SK-N-SH (cell line): ENCODE measurements around the gene CCDC40. TPM values are rescaled to one million over a fixed set of nuclear protein-coding genes. Genes with fewer than 3 reads are reported as not detected.

Experiments used
- CTCF ChIA-PET: fragments of 300-600, 350-600 bp; formaldehyde crosslinking; extraction: SDS; loops from one replicate; lab custom pipeline; 2021; lab: Yijun Ruan, JAX
- POLR2A ChIA-PET: fragments of 350-600 bp; sonication (Branson Sonifier 250); formaldehyde crosslinking; extraction: SDS; loops from one replicate; lab custom pipeline; 2020; ENCODE audit warnings: antibody characterized with exemption, inconsistent platforms; lab: Yijun Ruan, JAX
- DNase-seq: peaks from one replicate; pipeline ENCODE4 v3.0.0; 2012
- H2AFZ ChIP-seq: fragments of 200-600 bp; sonication (generic); 2 replicates; pipeline ENCODE4 v1.8.1; 2016; ENCODE audit warnings: antibody characterized with exemption, mild to moderate bottlenecking, low read depth
- H3F3A ChIP-seq: fragments of 200-600 bp; sonication (generic); replicated peaks from 2 replicates; pipeline ENCODE3; 2016; ENCODE audit warnings: antibody characterized with exemption, mild to moderate bottlenecking; ENCODE audit not compliant: insufficient read depth
- H3K27ac ChIP-seq, 2 experiments: fragments of 200-500 bp in 1 of 2; fragments of 200-600 bp in 1 of 2; sonication (Bioruptor generic) in 1 of 2; sonication (generic), shearing (Covaris generic) in 1 of 2; 2 replicates each; pipeline versions ENCODE4 v1.5.1 to v1.6.1; 2014 to 2016; ENCODE audit warnings: low read depth in 2 of 2, inconsistent platforms in 1 of 2, low read length in 1 of 2, mild to moderate bottlenecking in 1 of 2, mixed read lengths in 1 of 2
- H3K27me3 ChIP-seq: fragments of 200-600 bp; sonication (generic), shearing (Covaris generic); 2 replicates; pipeline ENCODE4 v1.6.1; 2016; ENCODE audit warnings: mixed run types; ENCODE audit not compliant: insufficient read depth
- H3K36me3 ChIP-seq, 2 experiments: fragments of 200-500 bp in 1 of 2; fragments of 200-600 bp in 1 of 2; sonication (Bioruptor generic) in 1 of 2; sonication (generic) in 1 of 2; replicated peaks in 1 of 2; 2 replicates each; pipeline versions ENCODE3 to v1.5.1; 2014 to 2016; ENCODE audit warnings: low read length in 1 of 2, mild to moderate bottlenecking in 1 of 2; ENCODE audit not compliant: insufficient read depth in 2 of 2, control insufficient read depth in 1 of 2
- H3K4me1 ChIP-seq, 2 experiments: fragments of 200-500 bp in 1 of 2; fragments of 200-600 bp in 1 of 2; sonication (Bioruptor generic) in 1 of 2; sonication (generic), shearing (Covaris generic) in 1 of 2; 2 replicates each; pipeline versions ENCODE4 v1.5.1 to v1.6.1; 2014 to 2016; ENCODE audit warnings: low read depth in 1 of 2, low read length in 1 of 2, mixed run types in 1 of 2; ENCODE audit not compliant: insufficient read depth in 2 of 2, control insufficient read depth in 1 of 2
- H3K4me2 ChIP-seq: fragments of 200-600 bp; sonication (generic), shearing (Covaris generic); 2 replicates; pipeline ENCODE4 v1.6.1; 2017; ENCODE audit warnings: mixed run types
- H3K4me3 ChIP-seq, 2 experiments: fragments of 200-500 bp in 1 of 2; fragments of 200-600 bp in 1 of 2; sonication (Bioruptor generic) in 1 of 2; sonication (generic), shearing (Covaris generic) in 1 of 2; 2 replicates each; pipeline versions ENCODE4 v1.5.1 to v1.8.1; 2014 to 2016; ENCODE audit warnings: low read depth in 2 of 2, inconsistent platforms in 1 of 2, low read length in 1 of 2, mild to moderate bottlenecking in 1 of 2, mixed read lengths in 1 of 2, moderate library complexity in 1 of 2
- H3K79me2 ChIP-seq: fragments of 200-600 bp; sonication (generic); 2 replicates; pipeline ENCODE4 v1.8.1; 2017; ENCODE audit warnings: mild to moderate bottlenecking; ENCODE audit not compliant: insufficient read depth
- H3K9ac ChIP-seq: fragments of 200-600 bp; sonication (generic); 2 replicates; pipeline ENCODE4 v1.6.1; 2017; ENCODE audit warnings: mixed run types
- H3K9me2 ChIP-seq: fragments of 200-600 bp; sonication (generic); 2 replicates; pipeline ENCODE4 v1.6.1; 2017; ENCODE audit warnings: mixed run types
- H3K9me3 ChIP-seq: fragments of 200-600 bp; sonication (generic); 2 replicates; pipeline ENCODE4 v1.6.1; 2017; ENCODE audit warnings: mixed run types, mild to moderate bottlenecking, moderate library complexity
- H4K20me1 ChIP-seq: fragments of 200-600 bp; sonication (generic); 2 replicates; pipeline ENCODE4 v1.6.1; 2017; ENCODE audit warnings: mild to moderate bottlenecking, mixed run types; ENCODE audit not compliant: insufficient read depth
- CHD2 ChIP-seq: fragments of 150-350 bp; IDR thresholded peaks from 2 replicates; pipeline ENCODE4 v1.6.1; 2018; ENCODE audit warnings: low read length; ENCODE audit not compliant: partially characterized antibody
- ELF1 ChIP-seq: IDR thresholded peaks from 2 replicates; pipeline ENCODE4 v1.4.0; 2012
- EP300 ChIP-seq, 2 experiments: IDR thresholded peaks; 2 replicates each; pipeline versions ENCODE4 v1.4.0 to v1.6.1; 2012; ENCODE audit warnings: borderline replicate concordance in 1 of 2, low read depth in 1 of 2, low read length in 1 of 2
- FOSL2 ChIP-seq: IDR thresholded peaks from 2 replicates; pipeline ENCODE4 v1.4.0; 2012; ENCODE audit warnings: low read depth, mild to moderate bottlenecking, moderate library complexity, borderline replicate concordance
- FOXM1 ChIP-seq: IDR thresholded peaks from 2 replicates; pipeline ENCODE4 v1.4.0; 2012; ENCODE audit warnings: low read depth, mild to moderate bottlenecking
- GABPA ChIP-seq: IDR thresholded peaks from 2 replicates; pipeline ENCODE4 v1.4.0; 2012; ENCODE audit warnings: low read depth, mild to moderate bottlenecking
- GATA2 ChIP-seq: sonication (generic); formaldehyde crosslinking; IDR thresholded peaks from 2 replicates; pipeline ENCODE4 v1.5.0; 2020; ENCODE audit warnings: mild to moderate bottlenecking, missing genetic modification reagents
- JUND ChIP-seq: IDR thresholded peaks from 2 replicates; pipeline ENCODE4 v1.4.0; 2012
- MEF2A ChIP-seq: IDR thresholded peaks from 2 replicates; pipeline ENCODE4 v1.4.0; 2012; ENCODE audit warnings: low read depth, borderline replicate concordance
- MXI1 ChIP-seq: IDR thresholded peaks from 2 replicates; pipeline ENCODE4 v1.6.1; 2012; ENCODE audit warnings: mild to moderate bottlenecking, low read depth, low read length, improper control_type of control experiment
- NFIC ChIP-seq: IDR thresholded peaks from 2 replicates; pipeline ENCODE4 v1.4.0; 2012; ENCODE audit warnings: borderline replicate concordance
- NRF1 ChIP-seq: IDR thresholded peaks from 2 replicates; pipeline ENCODE4 v1.6.1; 2012; ENCODE audit warnings: low read depth, mild to moderate bottlenecking, low read length
- POLR2AphosphoS5 ChIP-seq: IDR thresholded peaks from 2 replicates; pipeline ENCODE4 v1.6.1; 2012; ENCODE audit warnings: low read depth, low read length
- RAD21 ChIP-seq: IDR thresholded peaks from 2 replicates; pipeline ENCODE4 v1.6.1; 2012; ENCODE audit warnings: mild to moderate bottlenecking, low read length
- RCOR1 ChIP-seq: fragments of 150-350 bp; IDR thresholded peaks from 2 replicates; pipeline ENCODE4 v1.6.1; 2017; ENCODE audit warnings: antibody characterized with exemption, low read length
- RFX5 ChIP-seq: IDR thresholded peaks from 2 replicates; pipeline ENCODE4 v1.6.1; 2012; ENCODE audit warnings: mild to moderate bottlenecking, improper control_type of control experiment, low read length
- RXRA ChIP-seq: IDR thresholded peaks from 2 replicates; pipeline ENCODE4 v1.4.0; 2012; ENCODE audit warnings: low read depth, mild to moderate bottlenecking, borderline replicate concordance
- SIN3A ChIP-seq: IDR thresholded peaks from 2 replicates; pipeline ENCODE4 v1.6.1; 2012; ENCODE audit warnings: low read depth, mild to moderate bottlenecking, low read length, moderate library complexity, borderline replicate concordance
- SMC3 ChIP-seq: IDR thresholded peaks from 2 replicates; pipeline ENCODE4 v1.6.1; 2012; ENCODE audit warnings: low read depth, low read length, improper control_type of control experiment
- TCF12 ChIP-seq: IDR thresholded peaks from 2 replicates; pipeline ENCODE4 v1.4.0; 2012
- TEAD4 ChIP-seq: IDR thresholded peaks from 2 replicates; pipeline ENCODE4 v1.4.0; 2012; ENCODE audit warnings: mild to moderate bottlenecking, borderline replicate concordance; ENCODE audit not compliant: insufficient read depth
- YY1 ChIP-seq: IDR thresholded peaks from 2 replicates; pipeline ENCODE4 v1.4.0; 2012; ENCODE audit warnings: low read depth, mild to moderate bottlenecking
- WGBS: methylation state at CpG from one replicate; pipeline ENCODE4 v1.1.6; 2017; ENCODE audit warnings: low lambda C conversion rate; 5-methylcytosine and 5-hydroxymethylcytosine counted together
- polyA plus RNA-seq, 3 experiments: library from polyadenylated mRNA; depleted of rRNA; stranded (reverse); fragments of >200 nt; gene quantifications; 2 replicates each; pipeline ENCODE4 v1.2.3, GENCODE V29; 2012
- TF ChIP-seq, protein P1 (sequence below): IDR thresholded peaks from 2 replicates; pipeline ENCODE4 v1.4.0; 2012; ENCODE audit warnings: low read depth, borderline replicate concordance
- TF ChIP-seq, protein P2 (sequence below): IDR thresholded peaks from 2 replicates; pipeline ENCODE4 v1.4.0; 2012; ENCODE audit warnings: low read depth
- TF ChIP-seq, protein P3 (sequence below): IDR thresholded peaks from 2 replicates; pipeline ENCODE4 v1.4.0; 2012; ENCODE audit warnings: low read depth, borderline replicate concordance
- TF ChIP-seq, protein P4 (sequence below): IDR thresholded peaks from 2 replicates; pipeline ENCODE4; 2012
- TF ChIP-seq, protein P5 (sequence below): fragments of 150-350 bp; IDR thresholded peaks from 2 replicates; pipeline ENCODE4 v1.6.1; 2016; ENCODE audit warnings: mild to moderate bottlenecking, low read depth, low read length

CCDC40 gene
- polyA plus RNA-seq, 1 of the 3 experiments (the other 2 are of a cell fraction): 17.3 TPM

DNA sequence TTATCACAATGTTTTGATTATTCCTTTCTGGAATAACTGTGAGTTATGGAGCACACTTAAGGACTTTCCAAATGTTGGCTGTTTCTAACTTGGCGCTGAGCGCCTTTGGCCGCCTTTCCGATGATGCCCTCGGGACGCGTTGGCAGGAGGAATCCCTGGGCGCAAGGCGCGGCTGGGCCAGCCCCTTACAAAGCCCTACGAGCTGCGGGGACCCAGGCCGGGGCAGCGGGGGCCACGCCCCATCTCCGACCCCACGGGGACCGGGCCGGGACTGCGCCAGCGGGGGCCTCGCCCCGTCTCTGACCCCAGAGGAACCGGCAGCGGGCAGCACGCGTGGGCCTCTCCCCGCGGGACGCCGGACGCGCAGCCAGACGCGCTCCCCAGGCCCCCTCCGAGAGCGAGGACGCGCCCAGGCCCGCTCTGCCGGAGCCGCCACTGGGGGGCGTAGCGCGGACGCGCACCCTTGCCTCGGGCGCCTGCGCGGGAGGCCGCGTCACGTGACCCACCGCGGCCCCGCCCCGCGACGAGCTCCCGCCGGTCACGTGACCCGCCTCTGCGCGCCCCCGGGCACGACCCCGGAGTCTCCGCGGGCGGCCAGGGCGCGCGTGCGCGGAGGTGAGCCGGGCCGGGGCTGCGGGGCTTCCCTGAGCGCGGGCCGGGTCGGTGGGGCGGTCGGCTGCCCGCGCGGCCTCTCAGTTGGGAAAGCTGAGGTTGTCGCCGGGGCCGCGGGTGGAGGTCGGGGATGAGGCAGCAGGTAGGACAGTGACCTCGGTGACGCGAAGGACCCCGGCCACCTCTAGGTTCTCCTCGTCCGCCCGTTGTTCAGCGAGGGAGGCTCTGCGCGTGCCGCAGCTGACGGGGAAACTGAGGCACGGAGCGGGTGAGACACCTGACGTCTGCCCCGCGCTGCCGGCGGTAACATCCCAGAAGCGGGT is 64.8 kb downstream of the CCDC40 start, which contains the start of gene GAA:
TSS of gene GAA (plus strand) at position 571 of the 935 bp plus-strand sequence. CDS start 3,006 bp downstream, outside the sequence.
- H4K20me1 ChIP-seq: no peaks in the 10 kb centered on the region
- H3K9me2 ChIP-seq: no peaks in the 10 kb centered on the region
- H3K27ac ChIP-seq: peak within 1 kb of the TSS; percentile 60 to 92
- H3K9me3 ChIP-seq: no peaks in the 10 kb centered on the region
- no peaks in the 10 kb centered on the region for H3F3A ChIP-seq
- H3K4me2 ChIP-seq: peak within 1 kb of the TSS; percentile 96
- ChIA-PET POLR2A (interaction anchor here (0.5 to 1.8 kb wide), 25 partner anchors 9 to 353 kb away, joined by 3 to 11 read pairs (median 4); partner anchors contain the start of genes CBX8 and SGSH), CTCF (interaction anchor here (0.6 to 4.0 kb wide), 67 partner anchors 9 to 1155 kb away, joined by 3 to 55 read pairs (median 4); partner anchors contain the start of genes EIF4A3, ENDOV, SGSH and SLC26A11)
- H3K9ac ChIP-seq: peak within 1 kb of the TSS; percentile 83
- H3K27me3 ChIP-seq: no peaks in the 10 kb centered on the region
- peak within 1 kb of the TSS; percentile 91 to 95 for H3K4me3 ChIP-seq
- peak; percentile 100 for DNase-seq
- WGBS: under 1% methylated on average over 23 of the region's 114 CpGs
- peaks cover 8% of the 10 kb centered on the region for H3K79me2 ChIP-seq
- H2AFZ ChIP-seq: peak within 1 kb of the TSS; percentile 85
- H3K36me3 ChIP-seq: peaks cover 0 to 3% of the 10 kb centered on the region in 2 experiments
- H3K4me1 ChIP-seq: peaks cover 6 to 34% of the 10 kb centered on the region in 2 experiments; a peak in 3 of 4 replicates
- TF ChIP-seq ELF1 (no peak), GABPA (no peak), EP300 (IDR thresholded peaks at IDR 0.05; ENCODE audit: borderline replicate concordance in 1 of 2, low read depth in 1 of 2, low read length in 1 of 2) (no peak; a peak in 1 of 4 replicates), FOSL2 (no peak), RAD21 (peak; percentile 26; the same call in 1 of the 2 replicates), MEF2A (no peak), POLR2AphosphoS5 (peak; percentile 87), FOXM1 (no peak), MXI1 (peak; percentile 46; the same call in 1 of the 2 replicates), GATA2 (CRISPR knock-in tag) (no peak), NRF1 (peak; percentile 94), CHD2 (peak; percentile 63), TCF12 (no peak), NFIC (peak; percentile 27; the same call in 1 of the 2 replicates), RXRA (no peak), SIN3A (peak; percentile 63; the same call in 1 of the 2 replicates), YY1 (no peak; the same call in 1 of the 2 replicates), JUND (no peak), TEAD4 (no peak), RCOR1 (peak; percentile 23; the same call in 1 of the 2 replicates), SMC3 (peak; percentile 59), RFX5 (no peak)
- TF ChIP-seq, protein P1, sequence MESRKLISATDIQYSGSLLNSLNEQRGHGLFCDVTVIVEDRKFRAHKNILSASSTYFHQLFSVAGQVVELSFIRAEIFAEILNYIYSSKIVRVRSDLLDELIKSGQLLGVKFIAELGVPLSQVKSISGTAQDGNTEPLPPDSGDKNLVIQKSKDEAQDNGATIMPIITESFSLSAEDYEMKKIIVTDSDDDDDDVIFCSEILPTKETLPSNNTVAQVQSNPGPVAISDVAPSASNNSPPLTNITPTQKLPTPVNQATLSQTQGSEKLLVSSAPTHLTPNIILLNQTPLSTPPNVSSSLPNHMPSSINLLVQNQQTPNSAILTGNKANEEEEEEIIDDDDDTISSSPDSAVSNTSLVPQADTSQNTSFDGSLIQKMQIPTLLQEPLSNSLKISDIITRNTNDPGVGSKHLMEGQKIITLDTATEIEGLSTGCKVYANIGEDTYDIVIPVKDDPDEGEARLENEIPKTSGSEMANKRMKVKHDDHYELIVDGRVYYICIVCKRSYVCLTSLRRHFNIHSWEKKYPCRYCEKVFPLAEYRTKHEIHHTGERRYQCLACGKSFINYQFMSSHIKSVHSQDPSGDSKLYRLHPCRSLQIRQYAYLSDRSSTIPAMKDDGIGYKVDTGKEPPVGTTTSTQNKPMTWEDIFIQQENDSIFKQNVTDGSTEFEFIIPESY: no peak
- TF ChIP-seq, protein P2, sequence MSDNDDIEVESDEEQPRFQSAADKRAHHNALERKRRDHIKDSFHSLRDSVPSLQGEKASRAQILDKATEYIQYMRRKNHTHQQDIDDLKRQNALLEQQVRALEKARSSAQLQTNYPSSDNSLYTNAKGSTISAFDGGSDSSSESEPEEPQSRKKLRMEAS: peak; percentile 36
- TF ChIP-seq, protein P3, sequence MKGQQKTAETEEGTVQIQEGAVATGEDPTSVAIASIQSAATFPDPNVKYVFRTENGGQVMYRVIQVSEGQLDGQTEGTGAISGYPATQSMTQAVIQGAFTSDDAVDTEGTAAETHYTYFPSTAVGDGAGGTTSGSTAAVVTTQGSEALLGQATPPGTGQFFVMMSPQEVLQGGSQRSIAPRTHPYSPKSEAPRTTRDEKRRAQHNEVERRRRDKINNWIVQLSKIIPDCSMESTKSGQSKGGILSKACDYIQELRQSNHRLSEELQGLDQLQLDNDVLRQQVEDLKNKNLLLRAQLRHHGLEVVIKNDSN: peak; percentile 95
- TF ChIP-seq, protein P4, sequence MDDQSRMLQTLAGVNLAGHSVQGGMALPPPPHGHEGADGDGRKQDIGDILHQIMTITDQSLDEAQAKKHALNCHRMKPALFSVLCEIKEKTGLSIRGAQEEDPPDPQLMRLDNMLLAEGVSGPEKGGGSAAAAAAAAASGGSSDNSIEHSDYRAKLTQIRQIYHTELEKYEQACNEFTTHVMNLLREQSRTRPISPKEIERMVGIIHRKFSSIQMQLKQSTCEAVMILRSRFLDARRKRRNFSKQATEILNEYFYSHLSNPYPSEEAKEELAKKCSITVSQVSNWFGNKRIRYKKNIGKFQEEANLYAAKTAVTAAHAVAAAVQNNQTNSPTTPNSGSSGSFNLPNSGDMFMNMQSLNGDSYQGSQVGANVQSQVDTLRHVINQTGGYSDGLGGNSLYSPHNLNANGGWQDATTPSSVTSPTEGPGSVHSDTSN: no peak
- TF ChIP-seq, protein P5, sequence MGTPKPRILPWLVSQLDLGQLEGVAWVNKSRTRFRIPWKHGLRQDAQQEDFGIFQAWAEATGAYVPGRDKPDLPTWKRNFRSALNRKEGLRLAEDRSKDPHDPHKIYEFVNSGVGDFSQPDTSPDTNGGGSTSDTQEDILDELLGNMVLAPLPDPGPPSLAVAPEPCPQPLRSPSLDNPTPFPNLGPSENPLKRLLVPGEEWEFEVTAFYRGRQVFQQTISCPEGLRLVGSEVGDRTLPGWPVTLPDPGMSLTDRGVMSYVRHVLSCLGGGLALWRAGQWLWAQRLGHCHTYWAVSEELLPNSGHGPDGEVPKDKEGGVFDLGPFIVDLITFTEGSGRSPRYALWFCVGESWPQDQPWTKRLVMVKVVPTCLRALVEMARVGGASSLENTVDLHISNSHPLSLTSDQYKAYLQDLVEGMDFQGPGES: no peak
